CD4-positive, alpha-beta T cell treated with Interleukin-2 at 100 ng/mL for 4 hours (primary cell): ENCODE data around the gene HBG2.
"Not testable (repeated sequence)": the region's sequence is repeated elsewhere in the genome, so short reads cannot be mapped to it uniquely, and the experiment has no call there.

Source experiments
- DNase-seq: peaks from one replicate; pipeline ENCODE4 v3.0.0-alpha.2; 2020; ENCODE audit warnings: low spot score

HBG2 gene

GRCh38 chr11:5254646-5255413 lies at the start of gene HBG2:
TSS of gene HBG2 (minus strand) at chr11:5254781. CDS start at chr11:5254728, 53 bp downstream.
- DNase-seq, result not testable (repeated sequence)

GRCh38 chr11:5304046-5304445 lies 49.5 kb upstream of the HBG2 start:
- DNase-seq, result no peak

GRCh38 chr11:5303626-5304025 lies 49.0 kb upstream of the HBG2 start:
- no peak for DNase-seq

- DNase-seq, result no peak
Observed at GRCh38 chr11:5301846-5302245, 47.3 kb upstream of the HBG2 start, which contains the start of gene OR51B4. TSS of gene OR51B4 (minus strand) at chr11:5301946. CDS start at chr11:5301946, 0 bp downstream.

GRCh38 chr11:5300251-5300650 lies 45.7 kb upstream of the HBG2 start:
- no peak for DNase-seq

GRCh38 chr11:5298451-5298850 lies 43.9 kb upstream of the HBG2 start:
- no peak for DNase-seq

GRCh38 chr11:5297721-5298323 lies 43.2 kb upstream of the HBG2 start:
- no peak for DNase-seq

- not testable (repeated sequence) for DNase-seq
Observed at GRCh38 chr11:5294342-5294995, 39.9 kb upstream of the HBG2 start.

GRCh38 chr11:5293028-5293427 lies 38.4 kb upstream of the HBG2 start:
- DNase-seq, result no peak

GRCh38 chr11:5291207-5291838 lies 36.7 kb upstream of the HBG2 start:
- no peak for DNase-seq

GRCh38 chr11:5290106-5290505 lies 35.5 kb upstream of the HBG2 start:
- DNase-seq, result no peak

GRCh38 chr11:5289696-5290095 lies 35.1 kb upstream of the HBG2 start:
- no peak for DNase-seq

GRCh38 chr11:5288906-5289550 lies 34.4 kb upstream of the HBG2 start:
- DNase-seq, result no peak

- DNase-seq, result no peak
Observed at GRCh38 chr11:5288108-5288905, 33.7 kb upstream of the HBG2 start.

- no peak for DNase-seq
Observed at GRCh38 chr11:5286901-5287300, 32.3 kb upstream of the HBG2 start.

GRCh38 chr11:5286351-5286750 lies 31.8 kb upstream of the HBG2 start:
- DNase-seq, result no peak

GRCh38 chr11:5285703-5286340 lies 31.2 kb upstream of the HBG2 start:
- no peak for DNase-seq

- DNase-seq, result no peak
Observed at GRCh38 chr11:5284637-5285036, 30.1 kb upstream of the HBG2 start.

GRCh38 chr11:5283882-5284281 lies 29.3 kb upstream of the HBG2 start:
- DNase-seq, result no peak

GRCh38 chr11:5283086-5283485 lies 28.5 kb upstream of the HBG2 start:
- no peak for DNase-seq

- no peak for DNase-seq
Observed at GRCh38 chr11:5282628-5283027, 28.0 kb upstream of the HBG2 start.
